Measurements from ENCODE around the gene C18orf32. TPM values are rescaled to one million over a fixed set of nuclear protein-coding genes. Genes with fewer than 3 reads are reported as not detected.
"Not testable (repeated sequence)": the region's sequence is repeated elsewhere in the genome, so short reads cannot be mapped to it uniquely, and the experiment has no call there.

The C18orf32 gene
- total and polyA plus RNA-seq, 2 donors (not counting 1 experiment from before 2014, with no cell fraction given): 20.8 to 36.3 TPM

- ATAC-seq (ENCODE audit: low read depth) (no peak), DNase-seq (no peak)
- H3K4me1 ChIP-seq (ENCODE audit: control insufficient read depth in 2 of 2, insufficient read depth in 2 of 2, low read length in 2 of 2): no peaks in the 10 kb centered on the region
- TF ChIP-seq CTCF (IDR thresholded peaks at IDR 0.05) (no peak), EZH2 (IDR thresholded peaks at IDR 0.05; ENCODE audit: borderline replicate concordance, insufficient read depth, low read depth, low read length, poor library complexity, severe bottlenecking) (no peak)
- H3K4me2 ChIP-seq (replicated peaks; ENCODE audit: low read depth, low read length, poor library complexity, severe bottlenecking): no peak overlapping the region
- H3K27ac ChIP-seq (ENCODE audit: low read length in 2 of 2): no peak overlapping the region
- H3K79me2 ChIP-seq (ENCODE audit: control insufficient read depth, insufficient read depth, low read length): no peaks in the 10 kb centered on the region
- intact Hi-C loops (cut with micrococcal nuclease): no loop called here
- H3K9ac ChIP-seq (ENCODE audit: low read length): no peak overlapping the region
- H3K9me3 ChIP-seq (ENCODE audit: control extremely low read depth in 1 of 3, control insufficient read depth in 2 of 3, insufficient read depth in 1 of 3, low read length in 2 of 3): no peaks in the 10 kb centered on the region
- no peak overlapping the region for H3K27ac Mint-ChIP-seq
- H3K36me3 ChIP-seq (replicated peaks in 1 of 2; ENCODE audit: control extremely low read depth in 1 of 2, control insufficient read depth in 1 of 2, extremely low read depth in 1 of 2, insufficient read depth in 2 of 2, low read length in 1 of 2): no peaks in the 10 kb centered on the region
- H3K27me3 Mint-ChIP-seq: peaks cover 17% of the 10 kb centered on the region
- no peak overlapping the region for H3K4me3 ChIP-seq (ENCODE audit: control extremely low read depth in 1 of 5, extremely low read depth in 1 of 5, insufficient read depth in 1 of 5, low read depth in 2 of 5, low read length in 4 of 5)
- no peaks in the 10 kb centered on the region for H4K20me1 ChIP-seq (ENCODE audit: control insufficient read depth, insufficient read depth, low read length, poor library complexity, severe bottlenecking)
- no peaks in the 10 kb centered on the region for H3K4me1 Mint-ChIP-seq
- CTCF ChIA-PET: interaction anchor here (1.1 to 2.2 kb wide), 2 partner anchors 9 to 14 kb away, joined by 3 to 8 read pairs; no protein-coding TSS in a partner anchor
- POLR2A ChIA-PET: no interaction called here
- H3K9me3 Mint-ChIP-seq (ENCODE audit: insufficient read depth): no peaks in the 10 kb centered on the region
- no CpG with 5 or more reads among the region's 2 CpGs for WGBS (ENCODE audit: insufficient coverage)
- H2AFZ ChIP-seq (ENCODE audit: insufficient read depth, low read depth, low read length, poor library complexity, severe bottlenecking): no peak overlapping the region
- H3K27me3 ChIP-seq (replicated peaks in 1 of 4; ENCODE audit: control extremely low read depth in 1 of 4, control insufficient read depth in 3 of 4, insufficient read depth in 4 of 4, low read length in 3 of 4): peaks cover 0 to 3% (median 0%) of the 10 kb centered on the region in 4 experiments
- no peak overlapping the region for H3K4me3 Mint-ChIP-seq
Measured at GRCh38 chr18:49524349-49524748, 37.3 kb upstream of the C18orf32 start.

- ATAC-seq (ENCODE audit: low read depth); H3K4me3 ChIP-seq (ENCODE audit: control extremely low read depth in 1 of 5, extremely low read depth in 1 of 5, insufficient read depth in 1 of 5, low read depth in 2 of 5, low read length in 4 of 5); H2AFZ ChIP-seq (ENCODE audit: insufficient read depth, low read depth, low read length, poor library complexity, severe bottlenecking); H3K4me1 Mint-ChIP-seq; H3K27me3 ChIP-seq (replicated peaks in 1 of 4; ENCODE audit: control extremely low read depth in 1 of 4, control insufficient read depth in 3 of 4, insufficient read depth in 4 of 4, low read length in 3 of 4); intact Hi-C loops (cut with micrococcal nuclease); H3K79me2 ChIP-seq (ENCODE audit: control insufficient read depth, insufficient read depth, low read length); H3K4me1 ChIP-seq (ENCODE audit: control insufficient read depth in 2 of 2, insufficient read depth in 2 of 2, low read length in 2 of 2); DNase-seq; H3K9ac ChIP-seq (ENCODE audit: low read length); H3K4me2 ChIP-seq (replicated peaks; ENCODE audit: low read depth, low read length, poor library complexity, severe bottlenecking); H3K9me3 ChIP-seq (ENCODE audit: control extremely low read depth in 1 of 3, control insufficient read depth in 2 of 3, insufficient read depth in 1 of 3, low read length in 2 of 3); POLR2A ChIA-PET; H3K36me3 ChIP-seq (replicated peaks in 1 of 2; ENCODE audit: control extremely low read depth in 1 of 2, control insufficient read depth in 1 of 2, extremely low read depth in 1 of 2, insufficient read depth in 2 of 2, low read length in 1 of 2); H3K27ac Mint-ChIP-seq; H3K4me3 Mint-ChIP-seq; H4K20me1 ChIP-seq (ENCODE audit: control insufficient read depth, insufficient read depth, low read length, poor library complexity, severe bottlenecking); H3K27ac ChIP-seq (ENCODE audit: low read length in 2 of 2); H3K9me3 Mint-ChIP-seq (ENCODE audit: insufficient read depth): not testable (repeated sequence)
- no CpG with 5 or more reads among the region's 7 CpGs for WGBS (ENCODE audit: insufficient coverage)
- H3K27me3 Mint-ChIP-seq: peaks cover 19% of the 10 kb centered on the region
- CTCF ChIA-PET: interaction anchor here (2.2 kb wide), 1 partner anchor 13 kb away, joined by 8 read pairs; no protein-coding TSS in a partner anchor
Measured at GRCh38 chr18:49523580-49524093, 36.6 kb upstream of the C18orf32 start.

All from B cell (primary cell).